SK-N-SH treated with all-trans-retinoic acid at 6 μM for 48 hours (cell line): ENCODE results near the gene RBP5.
A peak's percentile ranks its signal among the peaks of the same experiment; 100 is the strongest.

Experiments used
- ATAC-seq: fragments of 200-7000 bp; cut with Tn5 transposase; 3 replicates; pipeline ENCODE4 v1.9.1; 2020; ENCODE audit warnings: mild to moderate bottlenecking, moderate library complexity
- ARNTL ChIP-seq: fragments of 450-650 bp; formaldehyde crosslinking; IDR thresholded peaks from 2 replicates; pipeline ENCODE4 v1.5.0; 2020; ENCODE audit warnings: low read depth, mild to moderate bottlenecking, moderate library complexity, borderline replicate concordance
- BACH2 ChIP-seq: fragments of 250-450 bp; sonication (Bioruptor Pico); IDR thresholded peaks from 2 replicates; pipeline ENCODE4 v1.9.0; 2021; ENCODE audit warnings: mild to moderate bottlenecking, borderline replicate concordance
- CSDC2 ChIP-seq: fragments of 250-450 bp; sonication (Bioruptor Pico); IDR thresholded peaks from 2 replicates; pipeline ENCODE4 v1.5.0; 2020; ENCODE audit warnings: mild to moderate bottlenecking, moderate library complexity
- CSRNP3 ChIP-seq: fragments of 250-450 bp; sonication (Bioruptor Pico); IDR thresholded peaks from 2 replicates; pipeline ENCODE4 v1.5.1; 2021; ENCODE audit warnings: mild to moderate bottlenecking, moderate library complexity
- ESRRG ChIP-seq: fragments of 250-450 bp; sonication (Bioruptor Pico); IDR thresholded peaks from 2 replicates; pipeline ENCODE4 v1.6.1; 2021; ENCODE audit warnings: mild to moderate bottlenecking
- ISL1 ChIP-seq: fragments of 250-450 bp; sonication (Bioruptor Pico); IDR thresholded peaks from 2 replicates; pipeline ENCODE4 v2.1.2; 2022; ENCODE audit warnings: mild to moderate bottlenecking, moderate library complexity
- OSR1 ChIP-seq: fragments of 250-450 bp; sonication (Bioruptor Pico); IDR thresholded peaks from 2 replicates; pipeline ENCODE4 v1.8.0; 2022; ENCODE audit warnings: moderate library complexity, mild to moderate bottlenecking, inconsistent platforms
- PATZ1 ChIP-seq: fragments of 250-450 bp; sonication (Bioruptor Pico); IDR thresholded peaks from 2 replicates; pipeline ENCODE4 v1.8.0; 2020; ENCODE audit warnings: mild to moderate bottlenecking, moderate library complexity, borderline replicate concordance
- POU6F1 ChIP-seq: fragments of 250-450 bp; sonication (Bioruptor Pico); IDR thresholded peaks from 2 replicates; pipeline ENCODE4 v1.8.0; 2021; ENCODE audit warnings: low read depth, mild to moderate bottlenecking, moderate library complexity, borderline replicate concordance
- PPARA ChIP-seq: fragments of 250-450 bp; sonication (Bioruptor Pico); IDR thresholded peaks from 2 replicates; pipeline ENCODE4 v1.5.0; 2020; ENCODE audit warnings: mild to moderate bottlenecking, borderline replicate concordance
- RARB ChIP-seq: fragments of 250-450 bp; sonication (Bioruptor Pico); IDR thresholded peaks from 2 replicates; pipeline ENCODE4 v1.8.0; 2021; ENCODE audit warnings: mild to moderate bottlenecking, moderate library complexity
- SNAI2 ChIP-seq: fragments of 250-450 bp; sonication (Bioruptor Pico); IDR thresholded peaks from 2 replicates; pipeline ENCODE4 v1.5.0; 2020; ENCODE audit warnings: mild to moderate bottlenecking, moderate library complexity
- TCF4 ChIP-seq: fragments of 250-450 bp; sonication (Bioruptor Pico); IDR thresholded peaks from 2 replicates; pipeline ENCODE4 v1.8.0; 2021; ENCODE audit warnings: mild to moderate bottlenecking, moderate library complexity, borderline replicate concordance
- TOX ChIP-seq: fragments of 250-450 bp; sonication (Bioruptor Pico); IDR thresholded peaks from 2 replicates; pipeline ENCODE4 v1.8.0; 2021; ENCODE audit warnings: mild to moderate bottlenecking, moderate library complexity, borderline replicate concordance
- TSHZ2 ChIP-seq: fragments of 250-450 bp; sonication (Bioruptor Pico); IDR thresholded peaks from 2 replicates; pipeline ENCODE4 v1.5.0; 2020; ENCODE audit warnings: mild to moderate bottlenecking, moderate library complexity
- ZC3H10 ChIP-seq: fragments of 250-450 bp; sonication (Bioruptor Pico); IDR thresholded peaks from 2 replicates; pipeline ENCODE4 v1.5.1; 2021; ENCODE audit warnings: mild to moderate bottlenecking, moderate library complexity
- ZFP3 ChIP-seq: fragments of 250-450 bp; sonication (Bioruptor Pico); IDR thresholded peaks from 2 replicates; pipeline ENCODE4 v1.5.0; 2020; ENCODE audit warnings: mild to moderate bottlenecking, moderate library complexity
- ZFP30 ChIP-seq: fragments of 450-650 bp; formaldehyde crosslinking; IDR thresholded peaks from 2 replicates; pipeline ENCODE4 v1.5.0; 2022; ENCODE audit warnings: mild to moderate bottlenecking, moderate library complexity
- ZNF565 ChIP-seq: fragments of 450-650 bp; formaldehyde crosslinking; conservative IDR thresholded peaks from 2 replicates; pipeline ENCODE4 v1.5.0; 2020; ENCODE audit warnings: low read depth, mild to moderate bottlenecking, moderate library complexity
- ZNF70 ChIP-seq: fragments of 450-650 bp; formaldehyde crosslinking; IDR thresholded peaks from 2 replicates; pipeline ENCODE4 v1.5.0; 2020; ENCODE audit warnings: mild to moderate bottlenecking, moderate library complexity
- ZNF8 ChIP-seq: fragments of 450-650 bp; formaldehyde crosslinking; IDR thresholded peaks from 2 replicates; pipeline ENCODE4 v1.5.0; 2020; ENCODE audit warnings: mild to moderate bottlenecking, moderate library complexity

RBP5 gene

GRCh38 chr12:7092986-7093460 is 35.7 kb downstream of the RBP5 start:
- no peak for TF ChIP-seq ISL1 (CRISPR knock-in tag)
- no peak for TF ChIP-seq ZC3H10
- no peak for TF ChIP-seq ARNTL (CRISPR knock-in tag)
- TF ChIP-seq ZNF70, result no peak
- TF ChIP-seq, all 23 proteins: peak for 0
- ATAC-seq, result peak; percentile 7; the same call in 2 of the 3 replicates

- peak; percentile 82 for ATAC-seq
- no peak for TF ChIP-seq PATZ1
- no peak for TF ChIP-seq POU6F1 (CRISPR knock-in tag)
- no peak for TF ChIP-seq TSHZ2
- no peak for TF ChIP-seq ZNF70
- no peak for TF ChIP-seq ESRRG
- no peak for TF ChIP-seq ZFP30 (CRISPR knock-in tag)
- TF ChIP-seq TCF4, result no peak
- TF ChIP-seq ZFP3 (CRISPR knock-in tag), result no peak
- no peak for TF ChIP-seq ISL1 (CRISPR knock-in tag)
- no peak for TF ChIP-seq CSRNP3
- TF ChIP-seq ZC3H10, result no peak
- TF ChIP-seq RARB, result no peak
These were observed 36.3 kb downstream of the RBP5 start, which contains the start of gene C1R for GRCh38 chr12:7092229-7092985. C1R (minus strand) TSS chr12:7092445; CDS start chr12:7092388, 57 bp downstream.

- TF ChIP-seq TCF4, result no peak
- TF ChIP-seq ZNF8 (CRISPR knock-in tag), result no peak
- TF ChIP-seq BACH2 (CRISPR knock-in tag), result no peak
- no peak for TF ChIP-seq RARB
- TF ChIP-seq PPARA (CRISPR knock-in tag), result no peak
- no peak for TF ChIP-seq TOX (CRISPR knock-in tag)
- TF ChIP-seq ZNF70, result no peak
- TF ChIP-seq ZFP3 (CRISPR knock-in tag), result no peak
- TF ChIP-seq SNAI2, result no peak
- no peak for TF ChIP-seq ZC3H10
- TF ChIP-seq PATZ1, result no peak
- TF ChIP-seq CSDC2 (CRISPR knock-in tag), result no peak
- TF ChIP-seq ZFP30 (CRISPR knock-in tag), result no peak
- TF ChIP-seq OSR1, result no peak
- no peak for TF ChIP-seq ZNF565 (CRISPR knock-in tag)
- no peak for TF ChIP-seq POU6F1 (CRISPR knock-in tag)
- no peak for TF ChIP-seq TSHZ2
- TF ChIP-seq ARNTL (CRISPR knock-in tag), result no peak
- ATAC-seq, result peak; percentile 31; the same call in 2 of the 3 replicates
These were observed 36.9 kb downstream of the RBP5 start for GRCh38 chr12:7091660-7092228.
